C4-2B (cell line): ENCODE data around the gene SYT1.

Experiments used
- CTCF ChIP-seq: fragments of 450-650 bp; conservative IDR thresholded peaks from 2 replicates; pipeline ENCODE4 v1.5.1; 2017; ENCODE audit warnings: mild to moderate bottlenecking
- ZFX ChIP-seq: fragments of 450-650 bp; IDR thresholded peaks from 2 replicates; pipeline ENCODE4 v1.6.1; 2017

DNA sequence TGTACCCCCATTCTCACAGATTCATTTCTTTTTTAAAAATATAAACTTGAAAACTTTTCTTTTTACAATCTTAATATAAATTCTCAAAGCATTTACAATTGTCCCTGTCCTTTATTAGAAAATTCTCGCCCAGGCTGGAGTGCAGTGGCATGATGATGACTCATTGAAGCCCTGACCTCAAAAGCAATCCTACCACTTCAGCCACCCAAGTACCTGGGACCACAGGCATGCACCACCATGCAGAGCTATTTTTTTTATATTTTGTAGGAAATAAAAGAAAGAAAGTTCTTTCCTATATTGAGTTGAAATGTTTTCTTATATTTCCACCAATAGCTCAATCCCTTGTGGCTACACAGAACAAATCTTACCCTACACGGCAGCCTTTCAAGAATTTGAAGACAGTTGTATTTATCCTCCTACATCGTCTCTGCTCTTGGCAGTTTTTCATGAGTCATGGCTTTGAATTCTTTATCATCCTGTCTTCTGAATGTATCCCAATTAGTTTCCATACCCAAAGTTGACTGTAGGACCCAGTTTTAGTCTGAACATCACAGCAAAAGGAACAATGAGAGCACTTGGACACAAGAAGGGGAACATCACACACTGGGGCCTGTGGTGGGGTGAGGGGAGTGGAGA lies 52.4 kb downstream of the SYT1 start:
- TF ChIP-seq CTCF: no peak
- TF ChIP-seq ZFX: no peak
